ENCODE data around the gene PANX2. TPM values are rescaled to one million over a fixed set of nuclear protein-coding genes. Genes with fewer than 3 reads are reported as not detected.
"Not testable (repeated sequence)": the region's sequence is repeated elsewhere in the genome, so short reads cannot be mapped to it uniquely, and the experiment has no call there.

PANX2 gene, protein sequence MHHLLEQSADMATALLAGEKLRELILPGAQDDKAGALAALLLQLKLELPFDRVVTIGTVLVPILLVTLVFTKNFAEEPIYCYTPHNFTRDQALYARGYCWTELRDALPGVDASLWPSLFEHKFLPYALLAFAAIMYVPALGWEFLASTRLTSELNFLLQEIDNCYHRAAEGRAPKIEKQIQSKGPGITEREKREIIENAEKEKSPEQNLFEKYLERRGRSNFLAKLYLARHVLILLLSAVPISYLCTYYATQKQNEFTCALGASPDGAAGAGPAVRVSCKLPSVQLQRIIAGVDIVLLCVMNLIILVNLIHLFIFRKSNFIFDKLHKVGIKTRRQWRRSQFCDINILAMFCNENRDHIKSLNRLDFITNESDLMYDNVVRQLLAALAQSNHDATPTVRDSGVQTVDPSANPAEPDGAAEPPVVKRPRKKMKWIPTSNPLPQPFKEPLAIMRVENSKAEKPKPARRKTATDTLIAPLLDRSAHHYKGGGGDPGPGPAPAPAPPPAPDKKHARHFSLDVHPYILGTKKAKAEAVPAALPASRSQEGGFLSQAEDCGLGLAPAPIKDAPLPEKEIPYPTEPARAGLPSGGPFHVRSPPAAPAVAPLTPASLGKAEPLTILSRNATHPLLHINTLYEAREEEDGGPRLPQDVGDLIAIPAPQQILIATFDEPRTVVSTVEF
- 4.2 and 4.7 TPM in 2 replicates for total RNA-seq (2014; rRNA removed; shearing (Covaris generic))
- 5.0 and 12.2 TPM in 2 replicates for polyA plus RNA-seq (2014; cell fraction: nucleus; rRNA removed)

DNA sequence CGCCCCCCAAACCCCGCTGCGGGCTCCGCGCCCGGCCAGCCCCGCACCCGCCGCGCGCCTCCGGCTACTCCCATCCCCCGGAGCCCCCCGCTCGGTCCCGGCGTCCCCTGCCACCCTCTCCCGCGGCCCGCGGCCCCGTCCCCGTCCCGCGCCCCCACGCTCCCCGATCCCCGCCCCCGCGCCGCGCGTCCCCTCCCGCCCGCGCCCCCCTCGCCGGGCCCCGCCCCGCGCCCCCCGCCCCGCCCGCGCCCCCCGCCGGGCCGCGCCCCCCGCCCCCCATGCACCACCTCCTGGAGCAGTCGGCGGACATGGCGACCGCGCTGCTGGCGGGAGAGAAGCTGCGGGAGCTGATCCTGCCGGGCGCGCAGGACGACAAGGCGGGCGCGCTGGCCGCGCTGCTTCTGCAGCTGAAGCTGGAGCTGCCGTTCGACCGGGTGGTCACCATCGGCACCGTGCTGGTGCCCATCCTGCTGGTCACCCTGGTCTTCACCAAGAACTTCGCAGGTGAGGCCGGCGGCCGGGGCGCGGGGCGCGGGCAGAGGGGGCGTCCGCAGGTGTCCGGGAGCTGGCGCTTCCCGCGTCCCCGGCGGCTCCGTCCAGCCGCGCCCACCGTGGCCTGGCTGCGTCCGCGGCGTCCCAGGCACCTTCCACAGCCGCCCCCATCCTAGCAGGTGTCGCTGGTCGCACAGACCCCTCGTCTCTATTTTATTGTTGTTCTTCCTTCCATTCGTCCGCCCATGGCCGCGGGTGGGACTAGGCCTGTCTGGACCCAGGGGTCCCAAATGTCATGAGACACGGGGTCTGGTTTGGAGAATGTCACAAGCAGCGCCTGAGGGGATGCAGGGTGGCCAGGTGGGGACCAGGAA lies at the start of gene PANX2:
Gene PANX2 (plus strand): TSS at position 279 of the 866 bp plus-strand sequence. CDS start 0 bp downstream, at position 279.
- no peak for DNase-seq (ENCODE audit: extremely low read depth, low read depth)

DNA sequence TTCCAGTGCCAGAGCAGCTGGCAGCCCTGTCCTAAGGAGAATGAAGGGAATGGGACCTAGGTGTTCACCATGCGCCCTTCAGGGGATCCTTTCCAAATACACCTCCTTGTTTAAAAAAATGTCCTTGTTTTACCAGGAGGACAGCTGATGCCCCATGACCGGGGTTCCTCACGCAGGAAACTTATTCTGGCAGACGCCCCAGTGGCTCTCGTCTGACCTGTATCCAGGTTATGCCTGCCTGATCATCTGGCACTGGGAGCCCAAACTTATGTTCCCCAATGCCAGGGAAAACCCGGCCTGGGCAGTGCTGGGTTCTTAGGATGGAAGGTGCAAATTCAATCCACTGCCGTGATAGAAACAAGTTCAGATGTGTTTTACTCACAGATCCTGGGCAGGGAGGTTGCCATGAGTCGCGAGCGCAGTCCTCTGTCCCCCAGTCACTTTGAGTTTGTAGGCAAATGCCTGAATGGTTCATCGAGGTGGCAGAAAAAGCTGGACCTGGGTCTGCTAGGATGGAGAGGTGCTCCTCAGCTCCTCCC lies 49.3 kb upstream of the PANX2 start:
- DNase-seq (ENCODE audit: extremely low read depth, low read depth): no peak

DNA sequence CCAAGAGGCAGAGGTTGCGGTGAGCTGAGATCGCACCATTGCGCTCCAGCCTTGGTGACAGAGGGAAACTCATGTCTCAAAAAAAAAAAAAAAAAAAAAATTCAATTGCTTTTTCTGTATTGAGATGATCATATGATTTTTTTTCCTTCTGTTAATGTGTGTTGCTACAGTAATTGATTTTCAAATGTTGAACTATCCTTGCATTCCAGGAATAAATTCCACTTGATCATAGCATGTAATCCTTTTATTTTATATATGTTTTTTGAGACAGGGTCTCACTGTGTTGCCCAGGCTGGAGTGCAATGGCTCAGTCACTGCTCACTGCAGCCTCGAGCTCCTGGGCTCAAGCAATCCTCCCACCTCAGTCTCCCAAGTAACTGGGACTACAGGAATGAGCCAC lies 47.4 kb upstream of the PANX2 start:
- no peak for DNase-seq (ENCODE audit: extremely low read depth, low read depth)

DNA sequence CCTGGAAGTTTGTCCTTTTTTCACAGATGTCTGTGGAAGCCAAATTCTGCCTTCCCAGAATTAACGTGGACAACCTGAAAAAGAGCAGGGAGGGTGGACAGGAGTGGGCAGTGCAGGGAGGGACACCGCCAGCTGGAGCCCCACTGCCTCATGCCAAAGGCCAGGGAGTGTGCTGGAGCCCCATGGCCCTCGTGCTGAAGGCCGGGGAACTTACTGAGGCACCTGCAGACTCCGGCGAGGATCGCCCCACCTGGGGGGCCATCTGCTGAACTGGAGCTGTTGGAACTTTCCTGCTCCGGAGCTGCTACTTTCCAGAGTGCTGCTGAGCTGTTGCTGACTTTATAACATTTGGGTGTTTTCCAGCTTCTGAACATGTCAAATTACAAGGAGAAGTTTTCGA lies 45.5 kb upstream of the PANX2 start:
- DNase-seq (ENCODE audit: extremely low read depth, low read depth): no peak

DNA sequence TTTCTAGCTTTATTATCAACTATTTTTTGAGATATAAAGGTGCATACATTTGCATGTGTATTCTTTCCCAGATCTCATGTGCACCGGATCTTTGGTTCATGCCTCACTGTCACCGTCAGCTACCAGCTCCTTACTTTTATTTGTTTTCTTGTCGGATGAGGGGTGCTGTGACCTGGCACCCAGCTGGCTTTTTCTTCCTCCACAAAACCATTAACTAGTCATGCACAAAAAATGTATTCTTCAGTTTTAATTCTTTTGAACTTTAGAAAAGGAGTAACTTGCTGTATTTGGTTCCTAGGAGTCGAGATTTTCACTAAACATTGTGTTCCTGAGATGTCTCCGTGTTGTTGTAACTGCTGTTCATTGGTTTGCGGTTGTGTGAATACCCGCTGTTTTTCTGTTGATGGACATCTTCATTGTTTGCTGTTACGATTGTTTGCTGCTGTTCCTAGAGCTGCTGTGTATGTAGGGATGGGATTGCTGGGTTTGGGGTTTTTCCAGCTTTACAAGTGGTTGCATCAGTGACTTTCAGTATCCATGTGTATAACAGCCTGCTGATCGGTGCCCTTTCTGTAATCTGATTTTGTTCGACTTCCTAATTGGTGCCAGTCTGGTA lies 41.3 kb upstream of the PANX2 start:
- DNase-seq (ENCODE audit: extremely low read depth, low read depth): no peak

DNA sequence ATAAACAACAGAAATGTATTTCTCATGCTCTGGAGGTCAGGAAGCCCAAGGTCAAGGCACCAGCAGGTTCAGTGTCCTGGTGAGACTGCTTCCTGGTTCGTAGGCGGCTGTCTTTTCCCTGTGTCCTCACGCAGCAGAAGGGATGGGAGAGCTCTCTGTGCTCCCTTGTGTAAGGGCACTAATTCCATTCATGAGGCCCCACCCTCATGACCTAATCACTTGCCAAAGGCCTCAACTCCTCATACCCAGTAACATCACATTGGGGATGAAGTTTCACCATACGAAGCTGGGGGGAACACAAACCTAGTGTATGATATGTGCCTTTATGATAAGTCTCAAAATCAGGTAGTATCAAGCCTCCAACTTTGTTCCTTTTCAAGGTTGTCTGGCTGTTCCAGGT lies 38.6 kb upstream of the PANX2 start:
- DNase-seq (ENCODE audit: extremely low read depth, low read depth): no peak

DNA sequence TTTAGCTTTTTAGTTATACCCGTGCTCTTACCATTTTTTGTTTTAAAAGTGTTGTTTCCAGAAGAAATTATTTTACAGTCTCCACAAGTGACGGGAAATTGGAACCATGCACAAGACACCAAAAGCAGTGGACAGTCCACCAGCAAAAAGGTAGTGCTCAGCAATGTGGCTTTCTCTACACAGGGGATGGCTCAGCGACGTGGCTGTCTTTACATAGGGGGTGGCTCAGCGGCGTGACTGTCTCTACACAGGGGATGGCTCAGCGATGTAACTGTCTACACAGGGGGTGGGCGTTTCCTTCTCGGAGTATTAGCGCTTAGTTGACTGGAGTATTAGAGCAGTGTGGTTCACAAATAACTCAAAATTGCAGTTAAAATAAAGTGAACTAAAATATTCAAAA lies 36.0 kb upstream of the PANX2 start:
- no peak for DNase-seq (ENCODE audit: extremely low read depth, low read depth)

DNA sequence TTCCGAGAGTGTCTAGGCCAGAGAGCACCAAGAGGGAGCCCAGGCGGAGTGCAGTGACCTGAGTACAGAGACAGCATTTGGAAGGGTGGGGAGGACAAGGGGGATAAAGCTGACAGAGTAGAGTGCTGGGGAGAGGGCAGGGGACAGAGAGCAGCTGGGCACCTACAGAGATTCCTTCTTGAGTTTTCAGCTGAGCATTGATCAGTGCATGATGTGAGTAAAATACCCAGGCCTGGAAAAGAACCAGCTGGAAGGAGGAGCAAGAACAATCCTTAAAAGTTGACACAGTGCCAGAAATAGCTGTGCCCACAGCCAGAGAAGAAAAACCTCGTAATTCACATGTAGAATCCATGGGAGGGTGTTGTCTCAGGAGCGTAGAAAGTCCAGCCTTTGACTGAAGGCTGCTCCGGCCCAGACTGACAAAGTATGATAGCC lies 33.9 kb upstream of the PANX2 start:
- DNase-seq (ENCODE audit: extremely low read depth, low read depth): no peak

DNA sequence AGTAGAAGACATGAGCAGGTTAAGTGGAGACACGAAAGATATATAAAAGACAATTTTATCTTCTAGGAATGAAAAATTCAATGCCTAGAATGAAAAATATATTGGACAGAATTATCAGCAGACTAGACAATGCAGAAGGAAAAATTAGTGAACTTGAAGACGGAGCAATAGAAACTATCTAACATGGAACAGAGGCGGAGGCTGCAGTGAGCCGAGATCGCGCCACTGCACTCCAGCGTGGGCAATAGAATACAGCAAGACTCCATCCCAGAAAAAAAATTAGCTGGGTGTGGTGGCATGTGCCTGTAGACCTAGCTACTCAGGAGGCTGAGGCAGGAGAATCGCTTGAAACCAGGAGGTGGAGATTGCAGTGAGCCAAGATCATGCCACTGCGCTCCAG lies 33.3 kb upstream of the PANX2 start:
- DNase-seq (ENCODE audit: extremely low read depth, low read depth): not testable (repeated sequence)

DNA sequence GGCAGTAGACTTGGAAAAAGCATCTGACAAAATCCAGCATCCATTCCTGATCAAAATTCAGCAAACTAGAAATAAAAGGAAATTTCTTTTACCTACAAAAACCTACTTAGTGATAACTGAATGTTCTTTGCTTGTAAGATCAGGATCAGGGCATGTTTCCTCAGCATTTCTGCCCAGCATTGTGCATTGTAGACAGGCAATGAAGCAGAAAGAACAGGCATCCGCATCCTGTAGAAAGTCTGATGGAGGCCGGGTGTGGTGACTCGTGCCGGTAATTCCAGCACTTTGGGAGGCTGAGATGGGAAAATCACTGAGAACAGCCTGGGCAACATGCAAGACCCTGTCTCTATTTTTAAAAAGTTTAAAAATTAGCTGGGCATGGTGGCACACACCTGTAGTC lies 32.5 kb upstream of the PANX2 start:
- no peak for DNase-seq (ENCODE audit: extremely low read depth, low read depth)

DNA sequence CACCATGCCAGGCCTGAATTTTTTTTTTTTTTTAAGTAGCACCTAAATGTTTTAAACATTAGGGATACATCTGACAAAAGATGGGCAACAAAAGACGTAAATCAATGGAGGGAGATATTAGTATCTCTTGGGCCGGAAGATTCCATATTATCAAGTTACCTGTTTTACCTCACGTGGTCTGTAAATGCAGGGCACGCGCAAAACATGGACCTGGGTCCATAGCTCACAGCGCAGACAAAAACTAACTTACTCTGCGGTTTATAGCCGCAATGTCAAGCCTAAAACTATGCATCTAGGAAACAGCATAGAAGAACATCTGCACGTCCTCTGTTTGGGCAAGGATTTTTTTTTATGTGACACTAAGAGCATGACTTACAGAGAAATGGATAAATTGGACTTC lies 31.5 kb upstream of the PANX2 start:
- no peak for DNase-seq (ENCODE audit: extremely low read depth, low read depth)

DNA sequence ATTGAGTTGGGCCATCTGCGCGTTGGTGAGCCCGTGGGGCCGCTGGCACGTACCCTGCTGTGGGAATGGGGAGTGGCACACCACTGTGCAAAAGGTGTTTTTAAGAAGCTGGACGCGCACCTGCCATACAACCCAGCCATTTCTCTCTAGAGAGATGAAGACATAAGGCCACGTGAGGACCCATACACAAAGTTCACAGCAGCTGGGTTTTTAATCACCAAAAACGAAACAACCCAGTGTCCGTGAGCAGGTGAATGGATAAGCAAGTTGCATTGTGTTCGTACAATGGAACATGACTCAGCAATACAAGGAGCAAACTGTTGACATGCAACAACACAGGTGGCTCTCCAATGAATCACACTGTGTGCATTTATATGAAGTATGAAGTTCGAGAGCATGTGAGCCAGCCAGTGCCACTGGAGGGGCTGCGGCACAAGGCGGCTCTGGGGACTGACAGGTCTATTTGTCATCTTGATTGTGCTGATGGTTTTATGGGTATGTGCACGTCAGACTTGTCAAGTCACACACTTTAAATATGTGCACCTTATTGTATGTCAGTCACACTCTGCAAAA lies 30.6 kb upstream of the PANX2 start:
- no peak for DNase-seq (ENCODE audit: extremely low read depth, low read depth)

DNA sequence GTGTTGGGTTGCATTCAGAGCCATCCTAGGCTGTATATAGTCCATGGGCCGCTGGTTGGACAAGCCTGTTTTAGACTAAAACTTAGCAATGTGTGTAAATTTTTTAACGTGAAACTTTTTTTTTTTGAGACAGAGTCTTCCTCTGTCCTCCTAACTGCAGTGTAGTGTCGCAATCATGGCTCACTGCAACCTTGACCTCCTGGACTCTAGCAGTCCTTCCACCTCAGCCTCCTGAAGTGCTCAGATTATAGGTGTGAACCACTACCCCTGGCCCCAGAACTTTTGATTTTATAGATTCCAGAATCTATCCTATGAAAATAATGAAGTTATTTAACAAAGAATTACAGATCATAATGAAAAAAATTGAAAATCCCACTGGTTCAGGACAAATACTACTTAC lies 29.9 kb upstream of the PANX2 start:
- no peak for DNase-seq (ENCODE audit: extremely low read depth, low read depth)

DNA sequence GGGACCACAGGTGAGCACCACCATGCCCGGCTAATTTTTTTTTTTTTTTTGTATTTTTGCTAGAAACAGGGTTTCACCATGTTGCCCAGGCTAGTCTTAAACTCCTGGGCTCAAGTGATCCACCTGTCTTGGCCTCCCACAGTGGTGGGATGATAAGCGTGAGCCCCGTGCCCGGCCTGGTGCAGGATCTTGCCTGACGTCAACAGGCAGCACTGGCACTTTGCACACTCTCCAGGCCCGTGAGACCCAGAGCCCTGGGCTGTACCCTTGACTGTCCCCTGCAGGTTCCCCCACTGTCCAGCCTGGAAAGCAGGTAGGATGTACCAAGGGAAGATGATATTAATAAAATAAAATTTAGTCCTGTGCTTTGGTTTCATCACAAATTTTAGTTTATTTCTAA lies 29.1 kb upstream of the PANX2 start:
- DNase-seq (ENCODE audit: extremely low read depth, low read depth): no peak

DNA sequence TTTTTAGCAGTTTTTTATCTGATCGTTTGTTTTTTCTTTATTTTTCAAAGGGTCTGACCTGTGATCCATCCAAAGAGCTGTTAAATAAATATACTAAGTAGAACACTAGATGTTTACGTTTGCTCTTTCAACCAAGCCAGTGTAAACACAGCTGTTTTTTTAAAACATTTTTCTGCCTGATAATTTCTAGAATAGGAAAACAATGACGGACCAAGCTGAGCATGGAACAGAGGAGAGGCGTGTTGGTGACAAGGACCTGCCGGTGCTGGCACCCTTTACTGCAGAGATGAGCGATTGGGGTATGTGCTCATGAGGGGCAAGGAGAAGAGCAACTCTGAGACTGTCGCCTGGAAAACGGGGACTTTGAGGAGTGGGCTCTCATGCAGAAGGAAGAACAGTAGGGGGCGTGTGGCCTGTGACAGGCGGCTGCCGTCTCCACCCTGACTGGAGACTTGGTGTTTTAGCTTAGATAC lies 28.6 kb upstream of the PANX2 start:
- no peak for DNase-seq (ENCODE audit: extremely low read depth, low read depth)

DNA sequence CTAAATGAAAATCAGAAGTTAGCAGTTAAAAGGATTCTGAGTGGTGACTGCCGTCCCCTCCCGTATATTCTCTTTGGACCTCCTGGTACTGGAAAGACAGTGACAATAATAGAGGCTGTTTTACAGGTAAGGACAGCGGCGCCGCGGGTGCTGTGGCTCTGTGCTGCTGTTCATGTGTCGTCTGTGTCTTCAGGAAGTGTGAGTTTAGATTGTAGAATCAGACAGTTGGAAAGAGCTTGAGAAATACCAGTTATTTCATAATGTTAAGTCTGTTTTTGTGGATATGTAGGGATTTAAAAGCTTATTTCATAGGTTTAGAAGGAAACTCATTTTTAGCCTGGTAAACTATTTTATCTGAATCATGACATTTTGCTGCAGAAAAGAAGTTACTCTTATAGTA lies 27.4 kb upstream of the PANX2 start:
- DNase-seq (ENCODE audit: extremely low read depth, low read depth): no peak

DNA sequence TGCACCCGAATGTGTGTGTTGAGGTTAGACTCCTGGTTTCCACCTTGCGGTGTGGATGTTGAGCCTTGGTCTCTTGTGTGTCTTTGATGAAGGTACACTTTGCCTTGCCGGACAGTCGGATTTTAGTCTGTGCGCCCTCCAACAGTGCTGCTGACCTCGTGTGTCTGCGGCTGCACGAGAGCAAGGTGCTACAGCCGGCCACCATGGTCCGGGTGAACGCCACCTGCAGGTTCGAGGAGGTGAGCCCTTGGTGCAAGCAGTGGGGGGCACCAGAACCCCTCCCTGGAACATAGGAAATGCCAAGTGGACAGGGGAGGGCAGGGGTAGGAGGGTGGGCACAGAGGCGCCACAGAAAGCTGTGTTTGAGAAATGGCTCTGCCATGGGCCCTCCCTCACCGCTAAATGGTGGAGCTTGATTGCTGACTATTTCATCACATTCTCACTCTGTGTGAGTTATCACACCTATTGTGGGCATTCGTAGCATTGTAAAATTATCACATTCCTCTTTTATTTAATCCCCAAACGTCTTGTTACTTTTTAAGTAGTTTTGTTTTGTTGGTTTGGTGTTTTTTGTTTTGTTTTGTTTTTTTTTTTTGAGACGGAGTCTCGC lies 26.4 kb upstream of the PANX2 start:
- no peak for DNase-seq (ENCODE audit: extremely low read depth, low read depth)

DNA sequence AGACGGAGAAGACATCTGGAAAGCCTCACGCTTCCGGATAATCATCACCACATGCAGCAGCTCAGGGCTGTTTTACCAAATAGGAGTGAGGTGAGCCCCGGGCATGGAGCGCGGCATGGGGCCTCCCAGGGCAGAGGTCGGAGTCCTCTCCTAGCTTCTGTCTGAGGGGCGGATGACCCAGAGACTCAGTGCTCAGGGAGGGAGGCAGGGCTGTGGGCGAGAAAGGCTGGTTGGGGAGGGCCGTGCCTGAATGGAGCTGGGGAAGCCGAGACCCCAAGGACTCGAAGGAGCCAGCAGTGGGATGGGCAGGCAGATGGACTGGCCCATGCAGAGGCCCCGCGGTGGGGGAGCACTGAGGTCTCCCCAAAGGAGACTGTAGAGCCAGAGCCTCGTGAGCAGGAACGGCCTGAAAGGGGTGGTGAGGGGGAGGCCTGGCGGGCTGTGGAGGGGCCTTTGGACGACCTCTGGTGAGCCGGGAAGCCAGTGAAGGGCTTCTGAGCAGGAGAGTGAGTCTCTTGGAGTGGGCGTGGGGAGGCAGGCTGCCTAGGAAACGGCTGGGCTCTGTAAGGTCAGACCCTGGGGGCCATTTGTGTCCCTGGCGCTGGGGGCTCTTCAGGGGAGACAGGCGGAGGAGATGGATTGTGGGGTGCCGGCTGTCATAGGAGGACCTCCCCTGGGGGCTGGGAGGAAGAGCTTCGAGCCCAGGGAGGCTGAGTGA lies 24.7 kb upstream of the PANX2 start:
- DNase-seq (ENCODE audit: extremely low read depth, low read depth): no peak

Measured in NCI-H460 (cell line).